ENCODE measurements around the gene OPRD1. TPM values are rescaled to one million over a fixed set of nuclear protein-coding genes. Genes with fewer than 3 reads are reported as not detected.

Gene OPRD1
- total and polyA plus RNA-seq, 3 donors from 2014 or later: 0.18 to 0.74 (median 0.63) TPM

- Histone ChIP-seq H3K27ac (peak overlapping the region in 1 of 2 donors; percentile 30), H3K4me1 (peaks cover 24% of the 10 kb centered on the region), H3K4me3 (no peak overlapping the region), H3K9me3 (no peaks in the 10 kb centered on the region), H3K27me3 (no peaks in the 10 kb centered on the region), H3K36me3 (ENCODE audit: low read depth, missing control alignments) (no peaks in the 10 kb centered on the region)
- WGBS, 2 donors: 71 to 82% methylated on average over 10 to 11 of the region's 11 CpGs
- TF ChIP-seq, protein P1, sequence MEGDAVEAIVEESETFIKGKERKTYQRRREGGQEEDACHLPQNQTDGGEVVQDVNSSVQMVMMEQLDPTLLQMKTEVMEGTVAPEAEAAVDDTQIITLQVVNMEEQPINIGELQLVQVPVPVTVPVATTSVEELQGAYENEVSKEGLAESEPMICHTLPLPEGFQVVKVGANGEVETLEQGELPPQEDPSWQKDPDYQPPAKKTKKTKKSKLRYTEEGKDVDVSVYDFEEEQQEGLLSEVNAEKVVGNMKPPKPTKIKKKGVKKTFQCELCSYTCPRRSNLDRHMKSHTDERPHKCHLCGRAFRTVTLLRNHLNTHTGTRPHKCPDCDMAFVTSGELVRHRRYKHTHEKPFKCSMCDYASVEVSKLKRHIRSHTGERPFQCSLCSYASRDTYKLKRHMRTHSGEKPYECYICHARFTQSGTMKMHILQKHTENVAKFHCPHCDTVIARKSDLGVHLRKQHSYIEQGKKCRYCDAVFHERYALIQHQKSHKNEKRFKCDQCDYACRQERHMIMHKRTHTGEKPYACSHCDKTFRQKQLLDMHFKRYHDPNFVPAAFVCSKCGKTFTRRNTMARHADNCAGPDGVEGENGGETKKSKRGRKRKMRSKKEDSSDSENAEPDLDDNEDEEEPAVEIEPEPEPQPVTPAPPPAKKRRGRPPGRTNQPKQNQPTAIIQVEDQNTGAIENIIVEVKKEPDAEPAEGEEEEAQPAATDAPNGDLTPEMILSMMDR (IDR thresholded peaks at IDR 0.05): no peak
- TF ChIP-seq POLR2A (IDR thresholded peaks at IDR 0.05): no peak
- intact Hi-C loops (cut with DNase I; ENCODE audit: low total_unique reads): loop anchor here (10.0 kb wide), 1 partner anchor 93 kb away; no protein-coding TSS in a partner anchor
- no peak for DNase-seq
Measured at GRCh38 chr1:28781305-28781704, 30.7 kb upstream of the OPRD1 start.

- no peaks in the 10 kb centered on the region for H3K36me3 ChIP-seq (ENCODE audit: low read depth, missing control alignments)
- TF ChIP-seq POLR2A (IDR thresholded peaks at IDR 0.05): no peak
- TF ChIP-seq, protein P1 (IDR thresholded peaks at IDR 0.05): no peak
- H3K4me3 ChIP-seq: no peak overlapping the region
- peak overlapping the region; percentile 20 to 53 for H3K27ac ChIP-seq
- no peaks in the 10 kb centered on the region for H3K27me3 ChIP-seq
- 49 to 63% methylated on average over 3 of the region's 3 CpGs for WGBS, 2 donors
- DNase-seq: no peak
- peaks cover 24% of the 10 kb centered on the region for H3K4me1 ChIP-seq
- intact Hi-C loops (cut with DNase I; ENCODE audit: low total_unique reads): loop anchor here (10.0 kb wide), 1 partner anchor 93 kb away; no protein-coding TSS in a partner anchor
- H3K9me3 ChIP-seq: no peaks in the 10 kb centered on the region
Measured at GRCh38 chr1:28782011-28782410, 30.0 kb upstream of the OPRD1 start.

GRCh38 chr1:28783363-28783762 is 28.6 kb upstream of the OPRD1 start:
- WGBS, 2 donors: 79 to 92% methylated on average over 2 of the region's 2 CpGs
- no peaks in the 10 kb centered on the region for H3K9me3 ChIP-seq
- H3K27me3 ChIP-seq: no peaks in the 10 kb centered on the region
- no peak for DNase-seq
- intact Hi-C loops (cut with DNase I; ENCODE audit: low total_unique reads): loop anchor here (10.0 kb wide), 1 partner anchor 91 kb away; no protein-coding TSS in a partner anchor
- H3K27ac ChIP-seq: no peak overlapping the region
- TF ChIP-seq, protein P1 (IDR thresholded peaks at IDR 0.05): no peak
- TF ChIP-seq POLR2A (IDR thresholded peaks at IDR 0.05): no peak
- H3K4me1 ChIP-seq: peaks cover 24% of the 10 kb centered on the region
- H3K4me3 ChIP-seq: no peak overlapping the region
- H3K36me3 ChIP-seq (ENCODE audit: low read depth, missing control alignments): no peaks in the 10 kb centered on the region

GRCh38 chr1:28789412-28789811 is 22.6 kb upstream of the OPRD1 start:
- WGBS, 2 donors: 92 to 95% methylated on average over 9 of the region's 9 CpGs
- TF ChIP-seq, protein P1 (IDR thresholded peaks at IDR 0.05): no peak
- TF ChIP-seq POLR2A (IDR thresholded peaks at IDR 0.05): no peak
- H3K9me3 ChIP-seq: no peaks in the 10 kb centered on the region
- H3K27ac ChIP-seq: no peak overlapping the region
- H3K36me3 ChIP-seq (ENCODE audit: low read depth, missing control alignments): no peaks in the 10 kb centered on the region
- H3K4me3 ChIP-seq: no peak overlapping the region
- intact Hi-C loops (cut with DNase I; ENCODE audit: low total_unique reads): loop anchor here (10.0 kb wide), 1 partner anchor 85 kb away; no protein-coding TSS in a partner anchor
- H3K4me1 ChIP-seq: no peaks in the 10 kb centered on the region
- DNase-seq: no peak
- no peaks in the 10 kb centered on the region for H3K27me3 ChIP-seq

GRCh38 chr1:28789816-28790215 is 22.2 kb upstream of the OPRD1 start:
- intact Hi-C loops (cut with DNase I; ENCODE audit: low total_unique reads): loop anchor here (10.0 kb wide), 1 partner anchor 85 kb away; no protein-coding TSS in a partner anchor
- 72 to 73% methylated on average over 6 of the region's 6 CpGs for WGBS, 2 donors
- DNase-seq: no peak
- Histone ChIP-seq H3K36me3 (ENCODE audit: low read depth, missing control alignments) (no peaks in the 10 kb centered on the region), H3K4me1 (no peaks in the 10 kb centered on the region), H3K4me3 (no peak overlapping the region), H3K27ac (no peak overlapping the region), H3K9me3 (no peaks in the 10 kb centered on the region), H3K27me3 (no peaks in the 10 kb centered on the region)
- TF ChIP-seq, protein P1 (IDR thresholded peaks at IDR 0.05): no peak
- TF ChIP-seq POLR2A (IDR thresholded peaks at IDR 0.05): no peak

Measured in testis (tissue), 3 donors.